ENCODE measurements around the gene DHX40. TPM values are rescaled to one million over a fixed set of nuclear protein-coding genes. Genes with fewer than 3 reads are reported as not detected.
A peak's percentile ranks its signal among the peaks of the same experiment; 100 is the strongest.

The DHX40 gene
- total and polyA plus RNA-seq, 12 donors = 19.3 to 48.6 (median 36.2) TPM

DNA sequence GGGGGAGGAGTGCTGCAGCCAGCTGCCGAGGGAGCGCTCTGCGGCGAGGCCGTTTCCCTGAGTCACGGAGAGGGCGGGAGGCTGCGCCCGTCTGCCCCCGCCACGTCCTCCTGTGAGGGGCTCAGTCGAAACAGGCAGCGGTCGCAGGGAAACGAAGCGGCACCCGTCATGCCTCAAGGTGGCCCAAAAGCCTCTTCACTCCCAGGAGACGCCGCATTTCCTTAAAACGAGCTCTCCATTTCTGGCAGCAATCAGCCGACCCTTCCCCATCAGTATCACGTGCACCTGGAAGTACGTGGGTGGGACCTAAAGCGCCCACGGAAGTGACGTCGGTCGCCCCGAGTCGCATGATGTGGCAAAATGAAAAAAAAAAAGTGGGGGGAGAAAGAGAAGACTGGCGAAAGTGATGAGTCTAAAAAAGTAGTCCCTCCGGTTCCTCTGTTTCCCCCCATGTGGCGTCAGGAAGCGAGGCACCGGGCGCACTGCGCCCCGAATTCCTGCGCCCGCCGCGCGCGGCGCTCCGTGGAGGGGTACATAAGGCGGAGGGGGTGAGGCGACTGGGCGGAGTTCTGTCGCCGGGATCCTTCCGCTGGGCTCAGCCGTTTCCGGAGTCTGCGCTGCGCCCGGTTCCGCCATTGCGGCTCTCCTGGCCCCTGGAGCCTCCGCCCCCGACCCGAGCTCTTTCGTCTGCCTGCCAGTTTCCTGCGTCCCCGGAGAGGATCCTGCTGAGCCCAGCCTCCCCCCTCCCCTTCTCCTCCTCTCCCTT is 54.1 kb downstream of the DHX40 start, which contains the start of gene CLTC:
TSS of gene CLTC (plus strand) at position 598 of the 766 bp plus-strand sequence. CDS start 237 bp downstream, outside the sequence.
- intact Hi-C loops (cut with DNase I) = no loop called here
- peak; percentile 92 to 96 (median 95) for DNase-seq
- Histone ChIP-seq H3K4me1 (replicated peaks in 1 of 2) (peaks cover 31 to 44% of the 10 kb centered on the region in 2 donors), H3K27ac (peak within 1 kb of the TSS; percentile 95 to 99 (median 99)), H3K36me3 (replicated peaks in 1 of 2) (no peaks in the 10 kb centered on the region), H3K4me3 (peak within 1 kb of the TSS; percentile 73 to 99 (median 95)), H3K27me3 (no peaks in the 10 kb centered on the region), H3K9me3 (replicated peaks in 1 of 3) (no peaks in the 10 kb centered on the region)
- WGBS, 4 donors = 0% methylated on average over 43 to 65 of the region's 65 CpGs
- TF ChIP-seq POLR2A (IDR thresholded peaks at IDR 0.05) = peak; percentile 85 to 95
- TF ChIP-seq, protein P1, sequence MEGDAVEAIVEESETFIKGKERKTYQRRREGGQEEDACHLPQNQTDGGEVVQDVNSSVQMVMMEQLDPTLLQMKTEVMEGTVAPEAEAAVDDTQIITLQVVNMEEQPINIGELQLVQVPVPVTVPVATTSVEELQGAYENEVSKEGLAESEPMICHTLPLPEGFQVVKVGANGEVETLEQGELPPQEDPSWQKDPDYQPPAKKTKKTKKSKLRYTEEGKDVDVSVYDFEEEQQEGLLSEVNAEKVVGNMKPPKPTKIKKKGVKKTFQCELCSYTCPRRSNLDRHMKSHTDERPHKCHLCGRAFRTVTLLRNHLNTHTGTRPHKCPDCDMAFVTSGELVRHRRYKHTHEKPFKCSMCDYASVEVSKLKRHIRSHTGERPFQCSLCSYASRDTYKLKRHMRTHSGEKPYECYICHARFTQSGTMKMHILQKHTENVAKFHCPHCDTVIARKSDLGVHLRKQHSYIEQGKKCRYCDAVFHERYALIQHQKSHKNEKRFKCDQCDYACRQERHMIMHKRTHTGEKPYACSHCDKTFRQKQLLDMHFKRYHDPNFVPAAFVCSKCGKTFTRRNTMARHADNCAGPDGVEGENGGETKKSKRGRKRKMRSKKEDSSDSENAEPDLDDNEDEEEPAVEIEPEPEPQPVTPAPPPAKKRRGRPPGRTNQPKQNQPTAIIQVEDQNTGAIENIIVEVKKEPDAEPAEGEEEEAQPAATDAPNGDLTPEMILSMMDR (IDR thresholded peaks at IDR 0.05) = peak in 1 of 6 experiments; percentile 24

DNA sequence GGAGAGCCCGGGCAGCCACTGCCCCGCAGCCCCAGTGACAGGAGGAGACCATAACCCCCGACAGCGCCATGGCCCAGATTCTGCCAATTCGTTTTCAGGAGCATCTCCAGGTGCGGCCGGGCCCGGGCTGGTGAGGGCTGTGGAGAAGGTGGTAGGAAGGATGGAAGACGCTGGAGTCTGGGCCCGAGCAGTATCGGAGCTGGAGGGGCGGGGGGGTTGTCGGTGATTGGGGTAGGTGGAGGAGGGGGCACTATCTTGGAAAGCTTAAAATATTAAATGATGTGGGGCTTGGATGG is 54.6 kb downstream of the DHX40 start:
- intact Hi-C loops (cut with DNase I) = no loop called here
- peak overlapping the region; percentile 73 to 99 (median 95) for H3K4me3 ChIP-seq

DNA sequence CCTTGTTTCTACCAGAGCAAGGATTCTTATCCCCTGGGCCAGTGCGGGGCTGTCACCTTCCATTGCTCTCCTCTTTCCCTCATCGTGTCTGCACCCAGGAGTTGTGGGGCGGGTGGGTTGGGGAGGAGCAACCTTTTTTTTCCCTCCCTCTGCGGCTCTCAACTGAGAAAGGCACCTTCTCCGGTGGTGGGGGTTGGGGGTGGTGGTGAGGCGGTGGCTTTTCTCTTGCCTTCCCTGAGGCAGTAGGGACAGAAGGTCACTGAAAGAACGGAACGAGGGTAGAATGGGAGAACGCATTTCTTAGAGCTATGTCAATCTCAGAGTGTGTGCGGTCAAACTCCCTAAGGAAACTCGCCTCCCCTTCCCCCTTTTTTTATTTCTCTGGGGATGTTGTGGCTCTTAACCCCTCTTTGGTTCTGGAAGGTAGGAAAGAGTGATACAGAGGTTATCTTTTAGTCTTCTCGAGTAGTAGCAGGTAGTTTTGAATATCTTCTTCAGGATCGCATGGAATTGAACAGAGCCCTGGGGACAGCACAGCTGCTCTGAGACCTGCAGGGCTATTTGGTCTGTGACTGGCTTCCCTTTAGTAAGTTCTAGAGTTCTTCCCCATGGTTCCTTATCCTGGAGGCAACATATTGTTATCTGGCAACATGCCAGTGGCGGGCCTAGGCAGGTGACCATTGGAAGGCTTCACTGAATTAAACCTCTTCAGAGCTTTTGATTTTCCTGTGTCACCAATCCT is 55.3 kb downstream of the DHX40 start:
- no peaks in the 10 kb centered on the region for H3K27me3 ChIP-seq
- DNase-seq = peak; percentile 54 to 73 (median 59)
- no peaks in the 10 kb centered on the region for H3K36me3 ChIP-seq (replicated peaks in 1 of 2)
- WGBS, 4 donors = 0 to 2% (median 1%) methylated on average over 13 to 14 of the region's 14 CpGs
- H3K4me1 ChIP-seq (replicated peaks in 1 of 2) = peaks cover 37 to 56% of the 10 kb centered on the region in 2 donors
- H3K27ac ChIP-seq = peak overlapping the region; percentile 42 to 99 (median 99)
- H3K9me3 ChIP-seq (replicated peaks in 1 of 3) = no peaks in the 10 kb centered on the region
- intact Hi-C loops (cut with DNase I) = no loop called here
- TF ChIP-seq, protein P1 (IDR thresholded peaks at IDR 0.05) = no peak
- no peak for TF ChIP-seq POLR2A (IDR thresholded peaks at IDR 0.05)
- H3K4me3 ChIP-seq = peak overlapping the region; percentile 73 to 99 (median 95)

More for the DNA sequence above, 54.6 kb downstream of the DHX40 start:
- Histone ChIP-seq H3K27ac (peak overlapping the region; percentile 95 to 99 (median 99)), H3K27me3 (no peaks in the 10 kb centered on the region), H3K36me3 (replicated peaks in 1 of 2) (no peaks in the 10 kb centered on the region), H3K9me3 (replicated peaks in 1 of 3) (no peaks in the 10 kb centered on the region), H3K4me1 (replicated peaks in 1 of 2) (peaks cover 34 to 49% of the 10 kb centered on the region in 2 donors)
- TF ChIP-seq POLR2A (IDR thresholded peaks at IDR 0.05) = no peak
- WGBS, 4 donors = 0 to 1% (median 1%) methylated on average over 13 of the region's 13 CpGs; no CpG with 5 or more reads in 1 of the 4 donors
- no peak for DNase-seq

DNA sequence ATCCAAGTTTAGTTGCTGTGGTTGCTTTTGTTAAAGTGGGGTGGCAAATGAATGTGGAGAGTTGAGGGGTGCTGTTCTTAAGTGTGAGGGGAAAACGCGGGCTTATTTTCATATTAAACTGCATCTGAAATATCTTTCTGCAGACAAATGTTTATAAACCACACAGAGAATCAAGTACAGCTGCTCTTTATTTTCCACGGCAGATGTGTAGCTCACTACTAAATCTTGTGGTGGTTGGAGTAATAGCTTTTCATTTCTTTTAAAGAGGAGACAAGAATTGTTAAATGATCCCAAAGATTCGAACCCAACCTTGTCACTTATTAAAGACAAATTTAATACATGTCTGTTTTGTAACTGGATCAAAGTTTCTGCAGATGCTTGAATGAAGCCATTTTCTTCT is 56.4 kb downstream of the DHX40 start:
- Histone ChIP-seq H3K9me3 (replicated peaks in 1 of 3) (no peaks in the 10 kb centered on the region), H3K4me3 (peak overlapping the region in 1 of 4 donors; percentile 73), H3K36me3 (replicated peaks in 1 of 2) (no peaks in the 10 kb centered on the region), H3K27me3 (no peaks in the 10 kb centered on the region), H3K4me1 (replicated peaks in 1 of 2) (peaks cover 45 to 67% of the 10 kb centered on the region in 2 donors), H3K27ac (peak overlapping the region in 3 of 5 donors; percentile 5 to 99 (median 10))
- no peak for TF ChIP-seq POLR2A (IDR thresholded peaks at IDR 0.05)
- TF ChIP-seq, protein P1 (IDR thresholded peaks at IDR 0.05) = no peak
- DNase-seq = no peak
- intact Hi-C loops (cut with DNase I) = no loop called here
- WGBS, 4 donors = 14 to 19% (median 16%) methylated on average over 4 of the region's 4 CpGs

Measured in adrenal gland (tissue), 12 donors.